T-helper 2 cell treated with Interferon-gamma antibody and Interleukin-4, amounts not matched to agents 100 ng/mL and 5 ng/mL, for 36 hours (primary cell): Measurements from ENCODE around the gene POU6F1. TPM values are rescaled to one million over a fixed set of nuclear protein-coding genes. Genes with fewer than 3 reads are reported as not detected.

Experiments used
- intact Hi-C: fragments of 100-400 bp; cut with micrococcal nuclease; formaldehyde crosslinking; loops from one replicate; pipeline ENCODE4 v1.15.1; 2023
- total RNA-seq: library from RNA; stranded (reverse); gene quantifications from 2 replicates; pipeline ENCODE4 v1.2.3, GENCODE V29; 2022

The POU6F1 gene
- total RNA-seq, 1 donor from 2014 or later, result 2.6 TPM

GRCh38 chr12:51199366-51199945 lies 18.4 kb downstream of the POU6F1 start:
- intact Hi-C loops, result no loop called here

- intact Hi-C loops, result no loop called here
Observed at GRCh38 chr12:51198568-51199365, 19.1 kb downstream of the POU6F1 start.

- intact Hi-C loops, result no loop called here
Observed at GRCh38 chr12:51197736-51198567, 19.9 kb downstream of the POU6F1 start.

GRCh38 chr12:51196547-51196946 lies 21.3 kb downstream of the POU6F1 start:
- intact Hi-C loops, result no loop called here

GRCh38 chr12:51195841-51196240 lies 22.0 kb downstream of the POU6F1 start:
- intact Hi-C loops, result no loop called here

GRCh38 chr12:51192284-51192671 lies 25.6 kb downstream of the POU6F1 start:
- intact Hi-C loops, result no loop called here

- intact Hi-C loops, result no loop called here
Observed at GRCh38 chr12:51191516-51192283, 26.2 kb downstream of the POU6F1 start.

GRCh38 chr12:51190820-51191219 lies 27.0 kb downstream of the POU6F1 start:
- intact Hi-C loops, result no loop called here

GRCh38 chr12:51189790-51190355 lies 28.0 kb downstream of the POU6F1 start:
- intact Hi-C loops, result no loop called here

GRCh38 chr12:51188359-51189051 lies 29.4 kb downstream of the POU6F1 start:
- intact Hi-C loops, result no loop called here

- intact Hi-C loops, result no loop called here
Observed at GRCh38 chr12:51187370-51187987, 30.4 kb downstream of the POU6F1 start.

- intact Hi-C loops, result no loop called here
Observed at GRCh38 chr12:51186465-51187085, 31.3 kb downstream of the POU6F1 start.

GRCh38 chr12:51185171-51185717 lies 32.6 kb downstream of the POU6F1 start:
- intact Hi-C loops, result no loop called here

GRCh38 chr12:51183816-51184215 lies 34.0 kb downstream of the POU6F1 start:
- intact Hi-C loops, result no loop called here

- intact Hi-C loops, result no loop called here
Observed at GRCh38 chr12:51183349-51183748, 34.5 kb downstream of the POU6F1 start.

GRCh38 chr12:51181558-51181957 lies 36.3 kb downstream of the POU6F1 start:
- intact Hi-C loops, result no loop called here

- intact Hi-C loops, result no loop called here
Observed at GRCh38 chr12:51177897-51178296, 40.0 kb downstream of the POU6F1 start.

- intact Hi-C loops, result no loop called here
Observed at GRCh38 chr12:51174501-51174900, 43.4 kb downstream of the POU6F1 start.
